Colonic mucosa (tissue), 4 donors: ENCODE data around the gene RBM41. TPM values are rescaled to one million over a fixed set of nuclear protein-coding genes. Genes with fewer than 3 reads are reported as not detected.

Experiments
- DNase-seq: peaks from one replicate; pipeline ENCODE4 v3.0.0-alpha.2; 2020
- H3K27ac ChIP-seq: fragments of 200-600 bp; one replicate; pipeline ENCODE4 v1.8.0; 2021
- H3K27me3 ChIP-seq: fragments of 200-600 bp; one replicate; pipeline ENCODE4 v1.8.0; 2021
- H3K36me3 ChIP-seq: fragments of 200-600 bp; one replicate; pipeline ENCODE4 v1.8.0; 2021
- H3K4me1 ChIP-seq: fragments of 200-600 bp; one replicate; pipeline ENCODE4 v1.8.0; 2021; ENCODE audit warnings: mild to moderate bottlenecking
- H3K4me3 ChIP-seq: fragments of 200-600 bp; one replicate; pipeline ENCODE4 v1.8.0; 2021
- H3K9ac ChIP-seq, 2 donors: one replicate each; pipeline ENCODE4 v1.7.0; 2013; ENCODE audit warnings: control low read depth in 2 of 2, low read depth in 2 of 2, low read length in 2 of 2
- H3K9me3 ChIP-seq: fragments of 200-600 bp; one replicate; pipeline ENCODE4 v1.8.0; 2021
- CTCF ChIP-seq: fragments of 200-600 bp; IDR thresholded peaks from one replicate; pipeline ENCODE4 v1.8.0; 2022; ENCODE audit warnings: antibody characterized with exemption, mild to moderate bottlenecking
- intact Hi-C: fragments of 100-400 bp; cut with DNase I; formaldehyde crosslinking; loops from one replicate; pipeline ENCODE4 v1.14.1; 2022
- total RNA-seq, 2 donors: library from RNA; stranded (reverse); fragmentation: NEBNext Ultra II Directional in 1 of 2; extraction: Animal tissue kit (Norgen Biotek cat#: 25700) in 1 of 2; gene quantifications; one replicate each; pipeline ENCODE4 v1.2.1, GENCODE V29; 2021
- donor health status: healthy.
- donor health status: DM: no; HTN: no; CAD: no.
- donor health status: DM: no; HTN: no; CAD: no.

Gene RBM41
- total RNA-seq, 2 donors from 2014 or later = 14.3 to 21.9 TPM

- Histone ChIP-seq H3K9ac (no peak overlapping the region), H3K27me3 (no peaks in the 10 kb centered on the region), H3K9me3 (no peaks in the 10 kb centered on the region), H3K27ac (no peak overlapping the region), H3K36me3 (no peaks in the 10 kb centered on the region), H3K4me3 (no peak overlapping the region), H3K4me1 (no peaks in the 10 kb centered on the region)
- intact Hi-C loops = no loop called here
- DNase-seq = no peak
- TF ChIP-seq CTCF = no peak
Observed at GRCh38 chrX:107014936-107015335, 103.7 kb downstream of the RBM41 start.

Other genes starting within 250 kb of the RBM41 start
- not detected for gene RIPPLY1, start 215.5 kb downstream of the RBM41 start, total RNA-seq
- gene CLDN2, start 198.4 kb downstream of the RBM41 start, total RNA-seq = 1 to 10 TPM in 1 of 2 donors, under 1 TPM in 1; 0.58 to 1.9 TPM
- gene MORC4, start 118.6 kb downstream of the RBM41 start, total RNA-seq = 10 to 100 TPM; 11.2 to 11.3 TPM
- 1 to 10 TPM; 3.7 to 5.6 TPM for gene NUP62CL, start 87.6 kb upstream of the RBM41 start, total RNA-seq
- gene DNAAF6, start 87.8 kb upstream of the RBM41 start, total RNA-seq = not detected